GM12878 (cell line): ENCODE data around the gene ZFHX2. TPM values are rescaled to one million over a fixed set of nuclear protein-coding genes. Genes with fewer than 3 reads are reported as not detected.

Experiments used
- ATAC-seq: fragments of 200-7000 bp; cut with Tn5 transposase; 3 replicates; pipeline ENCODE4 v1.9.1; 2020; ENCODE audit warnings: mild to moderate bottlenecking, moderate library complexity
- BruUV-seq: library from RNA; stranded (reverse); fragments of 400-500 nt; replicated peaks from 2 replicates; lab custom pipeline; 2021; lab: Mats Ljungman, UMichigan
- CTCF ChIA-PET: fragments of 300-600 bp; sonication (Branson Sonifier 250); formaldehyde crosslinking; extraction: SDS; loops from one replicate; lab custom pipeline; 2021; ENCODE audit warnings: inconsistent platforms; lab: Yijun Ruan, JAX
- POLR2A ChIA-PET: fragments of 350-600 bp; formaldehyde crosslinking; extraction: SDS; loops from one replicate; lab custom pipeline; 2021; ENCODE audit warnings: inconsistent platforms; lab: Charles Lee
- RAD21 ChIA-PET: fragments of 300-600 bp; sonication (Branson Sonifier 250); formaldehyde crosslinking; loops from one replicate; lab custom pipeline; 2023; ENCODE audit warnings: antibody characterized with exemption; ENCODE audit not compliant: unreplicated experiment; lab: Charles Lee
- SMC1A ChIA-PET: fragments of 300-600 bp; sonication (Branson Sonifier 250); formaldehyde crosslinking; loops from one replicate; lab custom pipeline; 2023; ENCODE audit not compliant: unreplicated experiment, uncharacterized antibody; lab: Charles Lee
- DNase-seq: peaks from one replicate; pipeline ENCODE4 v3.0.0-alpha.2; 2011; ENCODE audit warnings: low read depth, low spot score
- FAIRE-seq: peaks from 3 replicates; lab custom pipeline; 2011; peaks lifted over from hg19 to GRCh38; lab: Jason Lieb, UNC
- H2AFZ ChIP-seq: 2 replicates; pipeline ENCODE4 v1.6.0; 2011; ENCODE audit warnings: low read depth, low read length, control low read depth; ENCODE audit not compliant: control insufficient read depth
- H3K27ac ChIP-seq: 2 replicates; pipeline ENCODE4 v1.5.1; 2011; ENCODE audit warnings: control low read depth; ENCODE audit not compliant: control insufficient read depth, insufficient read depth
- H3K27me3 ChIP-seq, 2 experiments: replicated peaks in 1 of 2; 2 replicates each; pipeline versions ENCODE4 v1.6.0 to v1.6.1; 2011; ENCODE audit warnings: low read length in 1 of 2; ENCODE audit not compliant: control insufficient read depth in 2 of 2, insufficient read depth in 2 of 2
- H3K36me3 ChIP-seq, 2 experiments: 2 replicates each; pipeline ENCODE4 v1.5.1; 2011; ENCODE audit warnings: low read length in 1 of 2; ENCODE audit not compliant: control insufficient read depth in 2 of 2, insufficient read depth in 2 of 2
- H3K4me1 ChIP-seq: 2 replicates; pipeline ENCODE4 v1.6.1; 2011; ENCODE audit warnings: mild to moderate bottlenecking, low read length, moderate library complexity, mixed read lengths; ENCODE audit not compliant: control insufficient read depth, insufficient read depth
- H3K4me2 ChIP-seq: 2 replicates; pipeline ENCODE4 v1.6.0; 2011; ENCODE audit warnings: control low read depth; ENCODE audit not compliant: control insufficient read depth, insufficient read depth
- H3K4me3 ChIP-seq: fragments of 200-600 bp; sonication (generic); 2 replicates; pipeline ENCODE4 v1.5.1; 2016
- H3K79me2 ChIP-seq: 2 replicates; pipeline ENCODE4 v1.6.0; 2011; ENCODE audit warnings: low read length; ENCODE audit not compliant: control insufficient read depth, insufficient read depth
- H3K9ac ChIP-seq: 2 replicates; pipeline ENCODE4 v1.8.0; 2011; ENCODE audit warnings: low read length, control low read depth, mixed read lengths; ENCODE audit not compliant: control insufficient read depth, insufficient read depth
- H3K9me3 ChIP-seq: replicated peaks from 3 replicates; pipeline ENCODE4 v1.5.1; 2011; ENCODE audit warnings: mild to moderate bottlenecking, low read length; ENCODE audit not compliant: control insufficient read depth, insufficient read depth
- H4K20me1 ChIP-seq: 2 replicates; pipeline ENCODE4 v1.6.0; 2011; ENCODE audit not compliant: control insufficient read depth, insufficient read depth
- CBFB ChIP-seq: IDR thresholded peaks from 2 replicates; pipeline ENCODE4 v1.6.1; 2016; ENCODE audit warnings: antibody characterized with exemption, low read depth
- EED ChIP-seq: sonication (generic); IDR thresholded peaks from 2 replicates; pipeline ENCODE4 v1.6.1; 2016; ENCODE audit warnings: antibody characterized with exemption, low read depth
- ELK1 ChIP-seq: IDR thresholded peaks from 2 replicates; pipeline ENCODE4 v1.6.1; 2012; ENCODE audit warnings: low read depth, low read length, improper control_type of control experiment
- NRF1 ChIP-seq: conservative IDR thresholded peaks from 2 replicates; pipeline ENCODE4 v1.6.1; 2011; ENCODE audit warnings: mild to moderate bottlenecking, low read depth, low read length, improper control_type of control experiment
- PAX8 ChIP-seq: fragments of 450-650 bp; IDR thresholded peaks from 2 replicates; pipeline ENCODE4 v1.6.1; 2017; ENCODE audit warnings: mild to moderate bottlenecking, moderate library complexity
- PML ChIP-seq: IDR thresholded peaks from 2 replicates; pipeline ENCODE4 v1.6.1; 2012; ENCODE audit warnings: low read length, inconsistent platforms
- STAT3 ChIP-seq: IDR thresholded peaks from 2 replicates; pipeline ENCODE4 v1.6.1; 2011; ENCODE audit warnings: low read depth, low read length, improper control_type of control experiment
- TCF7 ChIP-seq: IDR thresholded peaks from 2 replicates; pipeline ENCODE4 v1.6.1; 2014; ENCODE audit warnings: antibody characterized with exemption, borderline replicate concordance
- WGBS: methylation state at CpG from one replicate; pipeline ENCODE4 v1.1.6; 2016; ENCODE audit warnings: low lambda C conversion rate; ENCODE audit not compliant: insufficient replicate concordance, insufficient coverage; ENCODE audit errors: missing lambda C conversion rate; 5-methylcytosine and 5-hydroxymethylcytosine counted together
- in situ Hi-C: fragments of 300-500 bp; cut with MboI; formaldehyde crosslinking; loops from 9 replicates; pipeline ENCODE4 v1.14.3; 2018; ENCODE audit warnings: mixed read lengths
- intact Hi-C: fragments of 100-400 bp; cut with micrococcal nuclease; formaldehyde crosslinking; loops from one replicate; pipeline ENCODE4 v1.14.2; 2022; ENCODE audit not compliant: unreplicated experiment
- polyA plus RNA-seq, 11 experiments: library from polyadenylated mRNA; depleted of rRNA in 4 of 11; unstranded in 6 of 11; stranded (reverse) in 5 of 11; fragments of >200 nt; fragmentation: Nextera tagmentation in 4 of 11; fragmentation: Illumina TruSeq in 1 of 11; extraction: Ambion mirVana in 4 of 11; extraction: Trizol in 1 of 11; gene quantifications; 1 replicate in 1 of 11; 2 replicates in 10 of 11; pipeline versions ENCODE4 v1.2.1 to v1.2.3, GENCODE V29; 2011 to 2016; ENCODE audit warnings: inconsistent platforms in 2 of 11, missing spikeins in 2 of 11, low read depth in 1 of 11
- total RNA-seq, 4 experiments: library from RNA; depleted of rRNA in 3 of 4; stranded (reverse); fragments of >200 nt in 3 of 4; fragmentation: Illumina TruSeq in 1 of 4; extraction: Trizol in 1 of 4; gene quantifications; 2 replicates each; pipeline versions ENCODE4 v1.2.1 to v1.2.3, GENCODE V29; 2013 to 2021
- TF ChIP-seq, protein P1 (sequence below): fragments of 450-650 bp; IDR thresholded peaks from 2 replicates; pipeline ENCODE4 v1.6.1; 2017; ENCODE audit warnings: mild to moderate bottlenecking, moderate library complexity
- TF ChIP-seq, protein P2 (sequence below): fragments of 450-650 bp; conservative IDR thresholded peaks from 2 replicates; pipeline ENCODE4 v1.6.1; 2017; ENCODE audit warnings: mild to moderate bottlenecking, moderate library complexity
- TF ChIP-seq, protein P3 (sequence below): IDR thresholded peaks from 2 replicates; pipeline ENCODE4 v1.6.1; 2011; ENCODE audit warnings: low read depth, low read length, improper control_type of control experiment, borderline replicate concordance
- TF ChIP-seq, protein P4 (sequence below): fragments of 450-650 bp; IDR thresholded peaks from 2 replicates; pipeline ENCODE4 v1.6.1; 2018; ENCODE audit warnings: borderline replicate concordance, mild to moderate bottlenecking; ENCODE audit not compliant: partially characterized antibody

The ZFHX2 gene
- total and polyA plus RNA-seq, 10 of the 15 experiments (the other 5 are each of a cell fraction or from before 2014, with no cell fraction given) = 0.27 to 2.2 (median 0.55) TPM

- TF ChIP-seq, protein P1, sequence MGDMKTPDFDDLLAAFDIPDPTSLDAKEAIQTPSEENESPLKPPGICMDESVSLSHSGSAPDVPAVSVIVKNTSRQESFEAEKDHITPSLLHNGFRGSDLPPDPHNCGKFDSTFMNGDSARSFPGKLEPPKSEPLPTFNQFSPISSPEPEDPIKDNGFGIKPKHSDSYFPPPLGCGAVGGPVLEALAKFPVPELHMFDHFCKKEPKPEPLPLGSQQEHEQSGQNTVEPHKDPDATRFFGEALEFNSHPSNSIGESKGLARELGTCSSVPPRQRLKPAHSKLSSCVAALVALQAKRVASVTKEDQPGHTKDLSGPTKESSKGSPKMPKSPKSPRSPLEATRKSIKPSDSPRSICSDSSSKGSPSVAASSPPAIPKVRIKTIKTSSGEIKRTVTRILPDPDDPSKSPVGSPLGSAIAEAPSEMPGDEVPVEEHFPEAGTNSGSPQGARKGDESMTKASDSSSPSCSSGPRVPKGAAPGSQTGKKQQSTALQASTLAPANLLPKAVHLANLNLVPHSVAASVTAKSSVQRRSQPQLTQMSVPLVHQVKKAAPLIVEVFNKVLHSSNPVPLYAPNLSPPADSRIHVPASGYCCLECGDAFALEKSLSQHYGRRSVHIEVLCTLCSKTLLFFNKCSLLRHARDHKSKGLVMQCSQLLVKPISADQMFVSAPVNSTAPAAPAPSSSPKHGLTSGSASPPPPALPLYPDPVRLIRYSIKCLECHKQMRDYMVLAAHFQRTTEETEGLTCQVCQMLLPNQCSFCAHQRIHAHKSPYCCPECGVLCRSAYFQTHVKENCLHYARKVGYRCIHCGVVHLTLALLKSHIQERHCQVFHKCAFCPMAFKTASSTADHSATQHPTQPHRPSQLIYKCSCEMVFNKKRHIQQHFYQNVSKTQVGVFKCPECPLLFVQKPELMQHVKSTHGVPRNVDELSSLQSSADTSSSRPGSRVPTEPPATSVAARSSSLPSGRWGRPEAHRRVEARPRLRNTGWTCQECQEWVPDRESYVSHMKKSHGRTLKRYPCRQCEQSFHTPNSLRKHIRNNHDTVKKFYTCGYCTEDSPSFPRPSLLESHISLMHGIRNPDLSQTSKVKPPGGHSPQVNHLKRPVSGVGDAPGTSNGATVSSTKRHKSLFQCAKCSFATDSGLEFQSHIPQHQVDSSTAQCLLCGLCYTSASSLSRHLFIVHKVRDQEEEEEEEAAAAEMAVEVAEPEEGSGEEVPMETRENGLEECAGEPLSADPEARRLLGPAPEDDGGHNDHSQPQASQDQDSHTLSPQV = no peak
- no peak for TF ChIP-seq CBFB
- no peak for TF ChIP-seq TCF7
- no peak for TF ChIP-seq STAT3
- TF ChIP-seq, protein P2, sequence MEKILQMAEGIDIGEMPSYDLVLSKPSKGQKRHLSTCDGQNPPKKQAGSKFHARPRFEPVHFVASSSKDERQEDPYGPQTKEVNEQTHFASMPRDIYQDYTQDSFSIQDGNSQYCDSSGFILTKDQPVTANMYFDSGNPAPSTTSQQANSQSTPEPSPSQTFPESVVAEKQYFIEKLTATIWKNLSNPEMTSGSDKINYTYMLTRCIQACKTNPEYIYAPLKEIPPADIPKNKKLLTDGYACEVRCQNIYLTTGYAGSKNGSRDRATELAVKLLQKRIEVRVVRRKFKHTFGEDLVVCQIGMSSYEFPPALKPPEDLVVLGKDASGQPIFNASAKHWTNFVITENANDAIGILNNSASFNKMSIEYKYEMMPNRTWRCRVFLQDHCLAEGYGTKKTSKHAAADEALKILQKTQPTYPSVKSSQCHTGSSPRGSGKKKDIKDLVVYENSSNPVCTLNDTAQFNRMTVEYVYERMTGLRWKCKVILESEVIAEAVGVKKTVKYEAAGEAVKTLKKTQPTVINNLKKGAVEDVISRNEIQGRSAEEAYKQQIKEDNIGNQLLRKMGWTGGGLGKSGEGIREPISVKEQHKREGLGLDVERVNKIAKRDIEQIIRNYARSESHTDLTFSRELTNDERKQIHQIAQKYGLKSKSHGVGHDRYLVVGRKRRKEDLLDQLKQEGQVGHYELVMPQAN = no peak
Measured at GRCh38 chr14:23528555-23528954, 23.0 kb downstream of the ZFHX2 start (continued).

DNA sequence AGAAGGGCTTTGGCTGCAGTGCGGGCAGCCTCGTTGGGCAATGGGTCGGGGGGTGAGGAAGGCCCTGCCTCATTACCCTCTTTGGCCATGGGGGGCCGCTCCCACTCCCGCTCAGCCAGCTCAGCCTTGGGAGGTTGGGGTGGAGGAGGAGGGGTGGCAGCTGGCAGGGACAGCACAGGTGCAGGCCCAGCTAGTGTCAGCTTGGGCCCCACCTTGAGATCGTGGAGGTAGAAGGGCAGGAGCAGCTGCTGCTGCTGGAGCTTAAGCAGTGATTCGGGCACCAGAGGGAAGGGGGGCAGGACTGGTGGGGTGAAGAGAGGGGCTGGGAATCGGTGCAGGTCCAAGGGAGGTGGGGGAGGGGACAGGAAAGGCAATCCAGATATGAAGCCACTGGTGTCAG is 26.0 kb downstream of the ZFHX2 start:
- H3K9ac ChIP-seq = no peak overlapping the region
- H3K4me2 ChIP-seq = no peak overlapping the region
- H2AFZ ChIP-seq = no peak overlapping the region
- H3K36me3 ChIP-seq = no peaks in the 10 kb centered on the region
- ChIA-PET CTCF (interaction anchor here (1.0 to 1.2 kb wide), 2 partner anchors 34 to 50 kb away, joined by 3 read pairs; no protein-coding TSS in a partner anchor), POLR2A (no interaction called here), RAD21 (no interaction called here), SMC1A (no interaction called here)
- DNase-seq (no peak), ATAC-seq (no peak), FAIRE-seq (no peak)
- no peak overlapping the region for H3K4me3 ChIP-seq
- H4K20me1 ChIP-seq = no peaks in the 10 kb centered on the region
- 84% methylated on average over 8 of the region's 8 CpGs for WGBS
- H3K79me2 ChIP-seq = no peaks in the 10 kb centered on the region
- H3K4me1 ChIP-seq = no peaks in the 10 kb centered on the region
- no TSS peak for BruUV-seq
- H3K27me3 ChIP-seq = no peaks in the 10 kb centered on the region
- in situ Hi-C loops (no loop called here), intact Hi-C loops (no loop called here)
- H3K27ac ChIP-seq = no peak overlapping the region
- no peaks in the 10 kb centered on the region for H3K9me3 ChIP-seq
- TF ChIP-seq, protein P3, sequence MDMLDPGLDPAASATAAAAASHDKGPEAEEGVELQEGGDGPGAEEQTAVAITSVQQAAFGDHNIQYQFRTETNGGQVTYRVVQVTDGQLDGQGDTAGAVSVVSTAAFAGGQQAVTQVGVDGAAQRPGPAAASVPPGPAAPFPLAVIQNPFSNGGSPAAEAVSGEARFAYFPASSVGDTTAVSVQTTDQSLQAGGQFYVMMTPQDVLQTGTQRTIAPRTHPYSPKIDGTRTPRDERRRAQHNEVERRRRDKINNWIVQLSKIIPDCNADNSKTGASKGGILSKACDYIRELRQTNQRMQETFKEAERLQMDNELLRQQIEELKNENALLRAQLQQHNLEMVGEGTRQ = no peak
- no peak for TF ChIP-seq NRF1
- TF ChIP-seq PML = no peak
- no peak for TF ChIP-seq EED
- TF ChIP-seq PAX8 = no peak
- TF ChIP-seq ELK1 = no peak
- TF ChIP-seq, protein P4, sequence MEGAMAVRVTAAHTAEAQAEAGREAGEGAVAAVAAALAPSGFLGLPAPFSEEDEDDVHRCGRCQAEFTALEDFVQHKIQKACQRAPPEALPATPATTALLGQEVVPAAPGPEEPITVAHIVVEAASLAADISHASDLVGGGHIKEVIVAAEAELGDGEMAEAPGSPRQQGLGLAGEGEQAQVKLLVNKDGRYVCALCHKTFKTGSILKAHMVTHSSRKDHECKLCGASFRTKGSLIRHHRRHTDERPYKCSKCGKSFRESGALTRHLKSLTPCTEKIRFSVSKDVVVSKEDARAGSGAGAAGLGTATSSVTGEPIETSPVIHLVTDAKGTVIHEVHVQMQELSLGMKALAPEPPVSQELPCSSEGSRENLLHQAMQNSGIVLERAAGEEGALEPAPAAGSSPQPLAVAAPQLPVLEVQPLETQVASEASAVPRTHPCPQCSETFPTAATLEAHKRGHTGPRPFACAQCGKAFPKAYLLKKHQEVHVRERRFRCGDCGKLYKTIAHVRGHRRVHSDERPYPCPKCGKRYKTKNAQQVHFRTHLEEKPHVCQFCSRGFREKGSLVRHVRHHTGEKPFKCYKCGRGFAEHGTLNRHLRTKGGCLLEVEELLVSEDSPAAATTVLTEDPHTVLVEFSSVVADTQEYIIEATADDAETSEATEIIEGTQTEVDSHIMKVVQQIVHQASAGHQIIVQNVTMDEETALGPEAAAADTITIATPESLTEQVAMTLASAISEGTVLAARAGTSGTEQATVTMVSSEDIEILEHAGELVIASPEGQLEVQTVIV = no peak
